ENCODE data around the gene OSBP. TPM values are rescaled to one million over a fixed set of nuclear protein-coding genes. Genes with fewer than 3 reads are reported as not detected.

Gene OSBP, protein sequence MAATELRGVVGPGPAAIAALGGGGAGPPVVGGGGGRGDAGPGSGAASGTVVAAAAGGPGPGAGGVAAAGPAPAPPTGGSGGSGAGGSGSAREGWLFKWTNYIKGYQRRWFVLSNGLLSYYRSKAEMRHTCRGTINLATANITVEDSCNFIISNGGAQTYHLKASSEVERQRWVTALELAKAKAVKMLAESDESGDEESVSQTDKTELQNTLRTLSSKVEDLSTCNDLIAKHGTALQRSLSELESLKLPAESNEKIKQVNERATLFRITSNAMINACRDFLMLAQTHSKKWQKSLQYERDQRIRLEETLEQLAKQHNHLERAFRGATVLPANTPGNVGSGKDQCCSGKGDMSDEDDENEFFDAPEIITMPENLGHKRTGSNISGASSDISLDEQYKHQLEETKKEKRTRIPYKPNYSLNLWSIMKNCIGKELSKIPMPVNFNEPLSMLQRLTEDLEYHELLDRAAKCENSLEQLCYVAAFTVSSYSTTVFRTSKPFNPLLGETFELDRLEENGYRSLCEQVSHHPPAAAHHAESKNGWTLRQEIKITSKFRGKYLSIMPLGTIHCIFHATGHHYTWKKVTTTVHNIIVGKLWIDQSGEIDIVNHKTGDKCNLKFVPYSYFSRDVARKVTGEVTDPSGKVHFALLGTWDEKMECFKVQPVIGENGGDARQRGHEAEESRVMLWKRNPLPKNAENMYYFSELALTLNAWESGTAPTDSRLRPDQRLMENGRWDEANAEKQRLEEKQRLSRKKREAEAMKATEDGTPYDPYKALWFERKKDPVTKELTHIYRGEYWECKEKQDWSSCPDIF
- total RNA-seq (10 to 100 TPM; 37.8 to 38.4 TPM), polyA plus RNA-seq (32.3 TPM)

DNA sequence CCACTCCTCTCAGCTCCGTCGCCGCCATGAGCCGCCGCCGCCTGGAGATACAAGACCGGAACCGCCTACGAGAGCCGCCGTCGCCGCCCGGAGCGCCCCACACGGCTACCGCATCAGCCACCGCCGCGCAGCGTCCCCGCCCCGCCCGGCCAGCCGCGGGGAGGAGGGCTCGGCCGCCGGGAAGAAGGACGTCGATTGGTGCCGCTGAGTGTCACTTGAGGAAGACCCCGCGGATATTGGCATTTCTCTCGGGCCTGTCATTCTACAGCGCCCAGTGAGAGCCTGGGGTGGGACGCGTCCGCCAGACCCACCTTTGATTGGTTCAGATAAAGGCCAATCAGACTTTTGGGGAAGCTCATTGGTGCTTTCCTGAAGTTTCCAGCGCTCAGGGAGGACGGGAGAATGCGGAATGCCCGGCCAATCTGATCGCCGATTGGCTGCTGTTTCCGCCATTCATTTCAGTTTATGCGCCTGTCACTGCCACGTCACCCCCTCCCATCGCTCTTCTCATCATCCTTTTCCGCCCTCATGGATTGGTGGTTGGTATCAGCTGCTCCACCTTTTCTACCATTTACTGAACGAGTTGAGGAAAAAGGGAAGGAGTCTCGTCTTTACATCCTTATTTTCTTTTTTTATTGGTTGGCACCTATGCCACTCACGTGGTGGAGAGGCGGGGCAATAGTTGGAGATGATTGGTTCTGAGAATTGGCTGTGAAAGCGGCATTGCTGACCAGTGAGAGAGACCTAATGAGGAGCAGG is at the start of gene OSBP:
OSBP (minus strand) TSS at position 138 of the 759 bp plus-strand sequence; CDS start at position 28, 110 bp downstream.
- Histone ChIP-seq H3K27ac (ENCODE audit: low read depth, low read length) (peak within 1 kb of the TSS; percentile 95), H3K27me3 (ENCODE audit: insufficient read depth, low read length, poor library complexity, severe bottlenecking) (no peaks in the 10 kb centered on the region), H3K4me3 (ENCODE audit: low read length) (peak within 1 kb of the TSS; percentile 83), H3K4me1 (ENCODE audit: insufficient read depth, low read length) (peaks cover 40% of the 10 kb centered on the region), H3K36me3 (ENCODE audit: insufficient read depth, low read length) (no peaks in the 10 kb centered on the region), H3K9me3 (ENCODE audit: low read length) (no peaks in the 10 kb centered on the region)
- Mint-ChIP-seq H3K4me3 (peak within 1 kb of the TSS; percentile 75 to 98 (median 93)), H3K27me3 (no peaks in the 10 kb centered on the region), H3K27ac (peak within 1 kb of the TSS; percentile 80 to 99 (median 98)), H3K4me1 (peaks cover 45 to 49% (median 48%) of the 10 kb centered on the region in 3 donors), H3K9me3 (no peaks in the 10 kb centered on the region), H3K36me3 (peaks cover 0 to 30% (median 4%) of the 10 kb centered on the region in 3 donors)
- peak; percentile 94 to 99 (median 99) for DNase-seq
- CTCF ChIA-PET: interaction anchor here (1.5 to 3.1 kb wide), 5 partner anchors 38 to 78 kb away, joined by 4 to 14 read pairs (median 8); partner anchors contain the start of gene PATL1
- POLR2A ChIA-PET: interaction anchor here (0.6 to 4.4 kb wide), 12 partner anchors 48 to 1039 kb away, joined by 3 to 59 read pairs (median 4); partner anchors contain the start of gene PATL1

DNA sequence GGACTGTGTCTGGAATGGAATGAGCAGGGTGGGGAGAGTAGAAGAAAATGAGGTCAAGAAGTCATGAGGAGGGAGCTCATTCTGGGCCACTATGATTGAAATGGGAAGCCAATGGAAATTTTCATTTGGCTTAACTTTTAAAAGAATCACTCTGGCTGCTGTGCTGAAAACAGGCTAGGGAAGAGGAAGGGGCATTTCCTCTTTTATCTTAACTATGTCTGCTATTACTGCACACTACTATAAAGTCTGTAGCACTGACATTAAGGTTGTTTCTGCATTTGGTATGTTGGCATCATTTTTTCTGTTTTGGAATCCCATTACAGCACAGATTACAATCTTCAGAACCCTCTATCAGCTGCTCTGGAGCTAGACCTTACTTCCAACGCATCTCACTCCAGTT is 45.0 kb upstream of the OSBP start:
- Histone ChIP-seq H3K9me3 (ENCODE audit: low read length) (no peaks in the 10 kb centered on the region), H3K4me1 (ENCODE audit: insufficient read depth, low read length) (no peaks in the 10 kb centered on the region), H3K27me3 (ENCODE audit: insufficient read depth, low read length, poor library complexity, severe bottlenecking) (no peaks in the 10 kb centered on the region), H3K27ac (ENCODE audit: low read depth, low read length) (no peak overlapping the region), H3K36me3 (ENCODE audit: insufficient read depth, low read length) (peaks cover 51% of the 10 kb centered on the region), H3K4me3 (ENCODE audit: low read length) (no peak overlapping the region)
- Mint-ChIP-seq H3K4me1 (peaks cover 34 to 47% (median 44%) of the 10 kb centered on the region in 3 donors), H3K36me3 (peaks cover 0 to 86% (median 15%) of the 10 kb centered on the region in 3 donors), H3K27me3 (no peaks in the 10 kb centered on the region), H3K9me3 (no peaks in the 10 kb centered on the region), H3K4me3 (peak overlapping the region in 1 of 7 donors; percentile 4), H3K27ac (peak overlapping the region in 5 of 8 donors; percentile 6 to 94 (median 18))
- ChIA-PET CTCF (no interaction called here), POLR2A (no interaction called here)
- DNase-seq: no peak

DNA sequence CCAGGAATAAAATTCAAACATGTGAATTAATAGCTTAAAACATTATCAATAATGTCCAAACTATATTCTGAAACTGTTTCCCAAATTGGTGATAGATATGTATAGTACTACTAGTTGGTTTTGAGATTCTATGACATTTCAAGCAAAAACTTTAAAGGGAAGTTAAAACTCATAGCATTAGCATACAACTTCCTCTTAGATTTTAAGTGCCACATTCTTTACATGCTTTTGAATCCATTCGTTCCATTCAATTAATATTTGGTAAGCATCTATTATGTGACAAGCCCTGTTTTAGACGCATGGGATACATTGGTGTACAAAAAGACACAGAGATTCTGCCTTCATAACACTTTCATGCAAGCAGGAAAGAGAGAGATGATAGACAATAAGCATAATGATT is 44.4 kb upstream of the OSBP start:
- peaks cover 0 to 86% (median 17%) of the 10 kb centered on the region in 3 donors for H3K36me3 Mint-ChIP-seq
- peak overlapping the region in 3 of 8 donors; percentile 6 to 94 (median 18) for H3K27ac Mint-ChIP-seq
- Histone ChIP-seq H3K27ac (ENCODE audit: low read depth, low read length) (no peak overlapping the region), H3K4me3 (ENCODE audit: low read length) (no peak overlapping the region), H3K36me3 (ENCODE audit: insufficient read depth, low read length) (peaks cover 52% of the 10 kb centered on the region), H3K9me3 (ENCODE audit: low read length) (no peaks in the 10 kb centered on the region), H3K27me3 (ENCODE audit: insufficient read depth, low read length, poor library complexity, severe bottlenecking) (no peaks in the 10 kb centered on the region), H3K4me1 (ENCODE audit: insufficient read depth, low read length) (no peaks in the 10 kb centered on the region)
- no peak for DNase-seq
- H3K4me1 Mint-ChIP-seq: peaks cover 31 to 42% (median 38%) of the 10 kb centered on the region in 3 donors
- ChIA-PET CTCF (interaction anchor here (0.6 kb wide), 1 partner anchor 9 kb away, joined by 3 read pairs; the partner anchor contains the start of gene PATL1), POLR2A (no interaction called here)
- H3K4me3 Mint-ChIP-seq: no peak overlapping the region
- H3K27me3 Mint-ChIP-seq: no peaks in the 10 kb centered on the region
- H3K9me3 Mint-ChIP-seq: no peaks in the 10 kb centered on the region

DNA sequence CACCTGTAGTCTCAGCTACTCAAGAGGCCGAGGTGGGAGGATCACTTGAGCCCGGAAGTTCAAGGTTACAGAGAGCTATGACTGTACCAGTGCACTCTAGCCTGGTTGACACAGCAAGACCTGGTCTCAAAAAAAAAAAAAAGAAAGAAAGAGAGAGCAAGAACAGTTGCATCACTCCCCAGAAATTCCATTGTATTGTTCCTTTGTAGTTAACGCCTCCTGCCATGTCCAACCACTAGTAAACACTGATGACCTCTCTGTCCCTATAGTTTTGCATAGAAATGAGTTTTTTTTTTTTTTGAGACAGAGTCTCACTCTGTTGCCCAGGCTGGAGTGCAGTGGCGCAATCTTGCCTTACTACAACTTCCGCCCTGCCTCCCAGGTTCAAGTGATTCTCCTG is 42.5 kb upstream of the OSBP start:
- Mint-ChIP-seq H3K4me3 (no peak overlapping the region), H3K36me3 (peaks cover 5 to 85% (median 17%) of the 10 kb centered on the region in 3 donors), H3K9me3 (no peaks in the 10 kb centered on the region), H3K27me3 (no peaks in the 10 kb centered on the region), H3K27ac (peak overlapping the region in 1 of 8 donors; percentile 79), H3K4me1 (peaks cover 20 to 24% (median 24%) of the 10 kb centered on the region in 3 donors)
- ChIA-PET CTCF (no interaction called here), POLR2A (no interaction called here)
- Histone ChIP-seq H3K27ac (ENCODE audit: low read depth, low read length) (no peak overlapping the region), H3K4me3 (ENCODE audit: low read length) (no peak overlapping the region), H3K4me1 (ENCODE audit: insufficient read depth, low read length) (no peaks in the 10 kb centered on the region), H3K27me3 (ENCODE audit: insufficient read depth, low read length, poor library complexity, severe bottlenecking) (no peaks in the 10 kb centered on the region), H3K9me3 (ENCODE audit: low read length) (no peaks in the 10 kb centered on the region), H3K36me3 (ENCODE audit: insufficient read depth, low read length) (peaks cover 63% of the 10 kb centered on the region)
- no peak for DNase-seq

DNA sequence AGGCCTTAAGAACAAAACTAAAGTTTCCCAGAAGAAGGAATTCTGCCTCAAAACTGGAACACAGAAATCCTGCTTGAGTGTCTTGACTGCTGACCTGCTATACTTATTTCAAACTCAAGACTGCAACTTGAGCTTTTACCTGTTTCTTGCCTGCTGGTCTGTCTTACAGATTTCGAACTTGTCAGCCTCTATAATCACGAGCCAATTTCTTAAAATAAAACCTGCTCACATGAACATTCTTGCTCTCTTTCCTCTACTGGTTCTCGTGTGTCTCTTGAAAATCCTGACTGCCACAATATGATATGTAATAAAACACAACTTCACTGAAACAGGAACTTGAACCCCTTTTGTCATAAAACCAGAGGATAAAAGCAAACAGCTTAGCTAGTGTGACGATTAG is 39.3 kb upstream of the OSBP start:
- Mint-ChIP-seq H3K36me3 (peaks cover 14 to 92% (median 30%) of the 10 kb centered on the region in 3 donors), H3K27me3 (no peaks in the 10 kb centered on the region), H3K9me3 (no peaks in the 10 kb centered on the region), H3K4me1 (peaks cover 0 to 5% (median 2%) of the 10 kb centered on the region in 3 donors), H3K27ac (peak overlapping the region in 1 of 8 donors; percentile 75), H3K4me3 (no peak overlapping the region)
- Histone ChIP-seq H3K9me3 (ENCODE audit: low read length) (no peaks in the 10 kb centered on the region), H3K36me3 (ENCODE audit: insufficient read depth, low read length) (peaks cover 75% of the 10 kb centered on the region), H3K4me3 (ENCODE audit: low read length) (no peak overlapping the region), H3K4me1 (ENCODE audit: insufficient read depth, low read length) (no peaks in the 10 kb centered on the region), H3K27ac (ENCODE audit: low read depth, low read length) (no peak overlapping the region), H3K27me3 (ENCODE audit: insufficient read depth, low read length, poor library complexity, severe bottlenecking) (no peaks in the 10 kb centered on the region)
- ChIA-PET CTCF (no interaction called here), POLR2A (no interaction called here)
- no peak for DNase-seq

DNA sequence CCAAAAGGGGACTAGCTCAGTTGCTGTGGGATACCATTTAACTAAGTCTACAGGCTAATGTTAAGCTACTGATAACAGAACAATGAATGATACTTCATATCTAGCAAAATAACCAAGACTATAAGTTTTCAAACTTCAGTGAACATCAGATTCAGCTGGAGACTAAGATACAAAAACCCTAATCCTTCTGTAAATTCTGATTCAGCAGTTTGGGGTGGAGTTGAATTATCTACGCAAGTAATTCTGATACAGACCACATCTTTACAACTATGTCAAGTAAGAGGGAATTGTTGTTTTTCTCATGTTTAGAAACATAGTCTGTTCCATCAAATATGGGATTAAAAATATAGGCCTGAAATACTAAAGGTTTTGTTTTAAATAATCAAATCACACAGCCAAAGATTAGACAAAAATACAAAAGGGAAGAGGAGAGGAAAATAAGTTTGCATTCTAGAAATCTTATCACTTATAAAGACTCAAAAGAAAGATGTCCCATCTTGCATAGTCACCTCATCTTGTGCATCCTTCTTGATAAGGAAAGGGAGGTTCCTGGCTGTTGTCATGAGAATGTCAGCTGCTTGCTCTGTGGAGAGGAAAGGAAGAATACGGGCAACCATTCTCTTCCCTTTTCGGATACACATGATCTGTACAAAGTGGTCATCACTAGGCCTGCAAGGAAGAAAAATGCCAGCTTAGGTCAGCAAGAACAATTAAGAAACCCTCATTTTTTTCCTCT is 31.8 kb upstream of the OSBP start:
- H3K36me3 ChIP-seq (ENCODE audit: insufficient read depth, low read length): peaks cover 66% of the 10 kb centered on the region
- Mint-ChIP-seq H3K27me3 (peaks cover 0 to 1% of the 10 kb centered on the region in 2 donors), H3K36me3 (peaks cover 18 to 93% (median 40%) of the 10 kb centered on the region in 3 donors), H3K9me3 (no peaks in the 10 kb centered on the region), H3K4me3 (no peak overlapping the region), H3K27ac (peak overlapping the region in 3 of 8 donors; percentile 27 to 40 (median 36)), H3K4me1 (peaks cover 2 to 7% (median 6%) of the 10 kb centered on the region in 3 donors)
- POLR2A ChIA-PET: no interaction called here
- DNase-seq: no peak
- no peak overlapping the region for H3K27ac ChIP-seq (ENCODE audit: low read depth, low read length)
- no peaks in the 10 kb centered on the region for H3K4me1 ChIP-seq (ENCODE audit: insufficient read depth, low read length)
- H3K4me3 ChIP-seq (ENCODE audit: low read length): no peak overlapping the region
- CTCF ChIA-PET: no interaction called here
- H3K27me3 ChIP-seq (ENCODE audit: insufficient read depth, low read length, poor library complexity, severe bottlenecking): no peaks in the 10 kb centered on the region
- H3K9me3 ChIP-seq (ENCODE audit: low read length): no peaks in the 10 kb centered on the region

DNA sequence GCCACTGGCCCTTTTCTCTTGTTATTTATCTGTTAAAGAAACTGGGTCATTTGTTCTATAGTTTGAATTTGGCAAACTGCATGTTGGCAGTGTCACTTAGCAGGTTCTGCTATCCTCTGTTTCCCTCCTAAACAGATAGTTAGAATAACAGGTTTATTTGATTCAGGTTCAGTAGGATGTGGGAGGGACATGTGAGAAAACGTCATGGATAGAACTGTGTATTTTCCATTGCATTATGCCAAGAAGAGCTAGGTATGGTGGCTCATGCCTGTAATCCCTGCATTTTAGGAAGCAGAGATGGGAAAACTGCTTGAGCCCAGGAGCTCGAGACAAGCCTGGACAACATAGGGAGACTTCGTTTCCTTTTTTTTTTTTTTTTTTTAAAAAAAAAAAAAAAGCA is 29.0 kb upstream of the OSBP start:
- Histone ChIP-seq H3K27me3 (ENCODE audit: insufficient read depth, low read length, poor library complexity, severe bottlenecking) (no peaks in the 10 kb centered on the region), H3K36me3 (ENCODE audit: insufficient read depth, low read length) (peaks cover 52% of the 10 kb centered on the region), H3K27ac (ENCODE audit: low read depth, low read length) (no peak overlapping the region), H3K9me3 (ENCODE audit: low read length) (no peaks in the 10 kb centered on the region), H3K4me3 (ENCODE audit: low read length) (no peak overlapping the region), H3K4me1 (ENCODE audit: insufficient read depth, low read length) (no peaks in the 10 kb centered on the region)
- H3K4me3 Mint-ChIP-seq: no peak overlapping the region
- H3K36me3 Mint-ChIP-seq: peaks cover 12 to 93% (median 41%) of the 10 kb centered on the region in 3 donors
- no peak for DNase-seq
- H3K4me1 Mint-ChIP-seq: peaks cover 2 to 7% (median 6%) of the 10 kb centered on the region in 3 donors
- CTCF ChIA-PET: no interaction called here
- POLR2A ChIA-PET: no interaction called here
- peaks cover 0 to 1% of the 10 kb centered on the region in 2 donors for H3K27me3 Mint-ChIP-seq
- peak overlapping the region in 3 of 8 donors; percentile 34 to 71 (median 37) for H3K27ac Mint-ChIP-seq
- no peaks in the 10 kb centered on the region for H3K9me3 Mint-ChIP-seq

Data from CD8-positive, alpha-beta memory T cell (primary cell).